ENCODE measurements around the gene GXYLT2. TPM values are rescaled to one million over a fixed set of nuclear protein-coding genes. Genes with fewer than 3 reads are reported as not detected.

The GXYLT2 gene
- total RNA-seq, 2 donors from 2014 or later, result 5.2 to 5.6 TPM

DNA sequence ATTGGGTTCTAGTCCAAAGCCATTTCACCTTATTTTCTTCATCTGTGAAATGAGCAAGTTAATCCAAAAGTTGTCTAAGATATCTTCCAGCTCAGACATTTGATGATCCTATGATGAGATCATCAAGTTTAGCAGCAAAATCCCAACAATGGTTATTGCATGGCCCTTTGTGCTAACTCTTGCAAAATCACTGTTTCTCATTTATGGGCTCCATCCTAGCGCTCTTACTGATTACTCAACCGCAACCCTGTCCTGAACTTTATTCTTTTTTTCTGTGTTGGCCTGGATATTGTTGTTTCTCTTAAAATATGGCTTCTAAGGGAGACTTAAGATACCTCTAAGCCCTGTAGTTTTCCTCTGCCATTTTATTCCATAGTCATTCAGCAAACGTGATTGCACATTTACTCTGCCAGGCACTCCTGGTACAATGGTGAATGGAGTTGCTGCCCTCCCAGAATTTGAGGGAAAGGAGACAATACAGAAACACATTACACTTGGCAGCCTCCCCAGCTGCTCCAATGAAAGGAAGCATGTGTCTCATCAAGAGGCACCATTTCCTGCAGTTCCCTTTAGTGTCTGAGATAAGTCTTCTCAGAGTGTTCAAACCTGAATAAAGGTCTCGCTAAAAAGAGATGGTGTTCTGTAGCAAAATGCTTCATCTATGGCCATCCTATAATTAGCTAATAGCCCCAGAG lies 4.4 kb downstream of the GXYLT2 start:
- TF ChIP-seq POLR2A (IDR thresholded peaks at IDR 0.05) (no peak), CTCF (IDR thresholded peaks at IDR 0.05) (no peak)

DNA sequence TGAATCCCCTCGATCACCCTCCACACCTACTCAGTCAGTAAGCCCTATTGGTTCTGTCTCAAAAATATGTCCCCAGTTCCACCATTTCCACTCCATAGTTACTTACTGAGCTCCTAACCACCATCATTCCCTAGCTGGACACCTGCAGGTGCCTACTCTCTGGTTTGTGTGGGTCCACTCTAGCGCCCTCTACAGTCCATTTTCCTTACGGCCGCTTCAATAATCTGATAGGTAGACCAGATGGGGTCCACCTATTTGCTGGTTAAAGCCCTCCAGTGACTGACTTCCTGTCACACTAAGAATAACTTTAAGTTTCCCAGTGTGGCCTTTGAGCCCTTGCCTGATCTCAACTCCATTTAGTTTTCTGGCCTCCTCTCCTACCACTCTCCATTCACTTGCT lies 5.0 kb downstream of the GXYLT2 start:
- Histone ChIP-seq H3K4me3 (no peak overlapping the region), H3K4me1 (peaks cover 6% of the 10 kb centered on the region), H3K27me3 (no peaks in the 10 kb centered on the region), H3K27ac (no peak overlapping the region), H3K9me3 (no peaks in the 10 kb centered on the region), H3K36me3 (replicated peaks in 1 of 2; ENCODE audit: insufficient read depth in 1 of 2, low read depth in 2 of 2) (no peaks in the 10 kb centered on the region)
- DNase-seq (no peak), ATAC-seq (no peak)
- 63 to 72% methylated on average over 4 of the region's 4 CpGs for WGBS, 2 donors
- intact Hi-C loops (cut with DNase I), result no loop called here
- TF ChIP-seq POLR2A (IDR thresholded peaks at IDR 0.05), result no peak
- no peak for TF ChIP-seq CTCF (IDR thresholded peaks at IDR 0.05)

More for the DNA sequence above, 4.4 kb downstream of the GXYLT2 start:
- no peak overlapping the region for H3K27ac ChIP-seq
- no peaks in the 10 kb centered on the region for H3K9me3 ChIP-seq
- WGBS, 2 donors, result 65 to 70% methylated on average over 4 of the region's 4 CpGs
- H3K27me3 ChIP-seq, result no peaks in the 10 kb centered on the region
- H3K4me3 ChIP-seq, result no peak overlapping the region
- DNase-seq (no peak), ATAC-seq (no peak)
- peaks cover 11% of the 10 kb centered on the region for H3K4me1 ChIP-seq
- intact Hi-C loops (cut with DNase I), result no loop called here
- H3K36me3 ChIP-seq (replicated peaks in 1 of 2; ENCODE audit: insufficient read depth in 1 of 2, low read depth in 2 of 2), result no peaks in the 10 kb centered on the region

- no peak overlapping the region for H3K27ac ChIP-seq
- 69 to 90% methylated on average over 5 of the region's 5 CpGs for WGBS, 2 donors
- DNase-seq (no peak), ATAC-seq (no peak)
- intact Hi-C loops (cut with DNase I), result no loop called here
- no peaks in the 10 kb centered on the region for H3K36me3 ChIP-seq (replicated peaks in 1 of 2; ENCODE audit: insufficient read depth in 1 of 2, low read depth in 2 of 2)
- peaks cover 6% of the 10 kb centered on the region for H3K4me1 ChIP-seq
- H3K27me3 ChIP-seq, result no peaks in the 10 kb centered on the region
- no peak for TF ChIP-seq CTCF (IDR thresholded peaks at IDR 0.05)
- TF ChIP-seq POLR2A (IDR thresholded peaks at IDR 0.05), result no peak
- H3K4me3 ChIP-seq, result no peak overlapping the region
- H3K9me3 ChIP-seq, result no peaks in the 10 kb centered on the region
Observed at GRCh38 chr3:72894976-72895552, 7.2 kb downstream of the GXYLT2 start.

GRCh38 chr3:72896996-72897757 lies 9.3 kb downstream of the GXYLT2 start:
- intact Hi-C loops (cut with DNase I), result no loop called here

More at GRCh38 chr3:72896996-72897757, 9.3 kb downstream of the GXYLT2 start:
- TF ChIP-seq CTCF (IDR thresholded peaks at IDR 0.05), result no peak
- ATAC-seq (no peak), DNase-seq (no peak)
- Histone ChIP-seq H3K36me3 (replicated peaks in 1 of 2; ENCODE audit: insufficient read depth in 1 of 2, low read depth in 2 of 2) (no peaks in the 10 kb centered on the region), H3K4me1 (no peaks in the 10 kb centered on the region), H3K4me3 (no peak overlapping the region), H3K9me3 (no peaks in the 10 kb centered on the region), H3K27ac (no peak overlapping the region), H3K27me3 (no peaks in the 10 kb centered on the region)
- WGBS, 2 donors, result 83 to 84% methylated on average over 4 of the region's 4 CpGs
